VCaP (cell line): ENCODE results near the gene SPART.

Experiments
- H3K27ac ChIP-seq: fragments of 450-650 bp; 2 replicates; pipeline ENCODE4 v1.5.1; 2017
- TF ChIP-seq, protein P1 (sequence below): fragments of 450-650 bp; conservative IDR thresholded peaks from 2 replicates; pipeline ENCODE4 v1.5.1; 2017; ENCODE audit warnings: mild to moderate bottlenecking, moderate library complexity

SPART gene

DNA sequence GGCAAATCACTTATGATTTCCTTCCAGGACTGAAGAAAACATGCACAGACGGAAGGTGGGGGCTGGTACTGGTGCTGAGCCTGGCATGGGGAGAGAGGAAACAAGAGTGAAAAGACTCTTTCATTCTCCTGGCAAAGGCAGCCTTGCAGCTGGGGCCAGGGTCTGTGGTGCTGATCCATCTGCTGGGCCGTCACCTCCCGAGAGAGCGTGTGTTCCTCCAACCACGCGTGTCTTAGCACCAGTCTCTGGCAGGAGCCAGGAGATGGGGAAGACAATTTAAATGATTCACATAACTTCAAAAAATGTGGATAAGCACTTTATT, 23.9 kb upstream of the SPART start:
- H3K27ac ChIP-seq = no peak overlapping the region
- TF ChIP-seq, protein P1, sequence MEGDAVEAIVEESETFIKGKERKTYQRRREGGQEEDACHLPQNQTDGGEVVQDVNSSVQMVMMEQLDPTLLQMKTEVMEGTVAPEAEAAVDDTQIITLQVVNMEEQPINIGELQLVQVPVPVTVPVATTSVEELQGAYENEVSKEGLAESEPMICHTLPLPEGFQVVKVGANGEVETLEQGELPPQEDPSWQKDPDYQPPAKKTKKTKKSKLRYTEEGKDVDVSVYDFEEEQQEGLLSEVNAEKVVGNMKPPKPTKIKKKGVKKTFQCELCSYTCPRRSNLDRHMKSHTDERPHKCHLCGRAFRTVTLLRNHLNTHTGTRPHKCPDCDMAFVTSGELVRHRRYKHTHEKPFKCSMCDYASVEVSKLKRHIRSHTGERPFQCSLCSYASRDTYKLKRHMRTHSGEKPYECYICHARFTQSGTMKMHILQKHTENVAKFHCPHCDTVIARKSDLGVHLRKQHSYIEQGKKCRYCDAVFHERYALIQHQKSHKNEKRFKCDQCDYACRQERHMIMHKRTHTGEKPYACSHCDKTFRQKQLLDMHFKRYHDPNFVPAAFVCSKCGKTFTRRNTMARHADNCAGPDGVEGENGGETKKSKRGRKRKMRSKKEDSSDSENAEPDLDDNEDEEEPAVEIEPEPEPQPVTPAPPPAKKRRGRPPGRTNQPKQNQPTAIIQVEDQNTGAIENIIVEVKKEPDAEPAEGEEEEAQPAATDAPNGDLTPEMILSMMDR = no peak

DNA sequence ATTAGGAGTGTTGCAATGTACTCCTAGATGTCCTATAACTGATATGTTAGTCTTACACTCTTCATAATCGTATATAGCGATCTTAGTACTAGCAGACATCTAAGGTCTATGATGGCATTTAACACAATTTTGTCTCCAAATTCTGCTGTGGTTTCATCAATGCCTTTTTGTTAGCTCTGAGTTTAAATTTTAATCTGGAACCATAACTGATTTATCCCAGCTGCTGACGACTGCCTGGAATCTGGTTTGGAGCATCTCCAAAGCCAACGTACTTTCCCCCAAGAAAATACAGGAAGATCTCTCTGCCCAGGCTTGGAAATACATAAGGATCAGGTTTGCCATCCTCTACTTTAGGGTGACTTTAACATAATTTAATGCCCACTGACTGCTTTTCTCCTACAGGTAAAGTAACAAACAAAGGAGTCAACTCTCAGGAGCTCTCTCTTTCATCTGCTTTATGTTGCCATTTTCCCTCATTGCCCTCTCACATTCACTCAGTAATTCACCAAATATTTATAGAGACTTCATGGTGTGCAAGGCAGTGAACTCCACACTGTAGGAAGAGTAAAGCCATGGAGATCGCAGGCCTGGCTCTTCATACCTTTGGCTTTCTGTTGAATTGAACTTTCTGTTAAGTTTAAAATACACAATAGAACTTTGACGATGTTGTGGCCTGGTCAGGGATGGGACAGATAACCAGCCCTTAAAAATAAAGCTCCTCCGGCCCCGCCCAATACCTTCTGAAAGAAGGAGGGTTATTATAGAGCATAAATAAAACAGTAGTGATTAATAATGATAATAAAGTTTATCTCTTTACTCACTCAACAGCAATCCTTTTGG, 23.3 kb upstream of the SPART start:
- no peak overlapping the region for H3K27ac ChIP-seq
- TF ChIP-seq, protein P1 = no peak

DNA sequence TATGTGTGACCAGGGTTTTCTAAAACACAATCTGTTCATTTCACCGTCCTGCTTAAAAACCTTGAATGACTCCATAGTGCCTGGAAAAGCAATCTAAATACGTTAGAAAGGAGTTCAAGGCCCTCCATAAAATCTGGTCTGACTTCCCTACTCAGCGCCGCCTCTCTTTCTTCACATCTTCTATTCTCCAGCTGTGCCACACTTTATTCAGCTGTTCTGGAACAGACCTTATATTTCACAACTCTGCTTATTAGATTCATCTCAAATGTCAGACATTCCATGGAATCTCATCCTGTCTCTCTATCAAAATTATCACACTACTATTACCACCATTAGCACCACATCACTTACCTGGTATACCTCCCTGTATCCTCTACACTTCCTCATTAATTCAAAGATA, 19.8 kb upstream of the SPART start:
- TF ChIP-seq, protein P1 = no peak
- no peak overlapping the region for H3K27ac ChIP-seq

DNA sequence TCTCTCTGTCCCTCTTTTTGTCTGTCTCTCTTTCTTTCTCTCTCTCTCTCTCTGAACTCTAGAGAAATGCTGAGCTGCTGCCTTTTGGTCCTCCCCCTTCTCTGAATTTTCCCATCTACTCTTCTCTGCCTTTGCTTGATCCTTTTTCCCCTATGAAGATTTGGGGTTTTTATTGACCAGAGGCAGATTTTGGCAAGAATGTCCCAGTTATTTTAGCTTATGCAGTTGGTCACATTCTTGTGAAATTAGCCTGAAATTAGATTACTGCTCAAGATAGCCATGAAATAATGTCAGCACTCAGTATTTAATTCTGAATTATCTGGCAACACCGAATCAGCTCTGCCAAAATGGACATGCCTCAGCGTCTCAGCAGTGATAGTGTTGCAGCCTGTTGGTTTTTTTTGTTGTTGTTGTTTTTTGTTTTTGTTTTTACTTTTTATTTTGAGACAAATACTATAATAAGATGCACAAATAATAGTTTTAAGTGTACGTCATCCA, 17.2 kb upstream of the SPART start:
- no peak overlapping the region for H3K27ac ChIP-seq
- TF ChIP-seq, protein P1 = no peak

DNA sequence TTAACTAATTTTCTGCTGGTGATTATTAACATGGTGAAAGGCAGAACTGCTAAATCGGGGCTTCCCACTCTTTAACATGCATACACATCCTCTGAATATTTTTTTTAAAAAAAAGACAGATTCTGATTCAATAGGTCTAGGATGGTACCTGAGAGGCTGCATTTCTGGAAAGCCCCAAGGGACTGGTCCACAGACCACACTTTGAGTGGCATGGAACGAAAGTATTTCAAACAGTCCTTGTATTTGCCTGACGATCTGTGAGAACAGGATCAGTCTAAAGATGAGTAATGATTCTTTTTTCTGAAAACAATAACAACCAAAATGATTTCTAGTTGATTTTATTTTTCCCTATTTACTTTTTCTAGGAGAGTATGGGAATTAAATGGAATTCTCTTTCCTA, 16.7 kb upstream of the SPART start:
- TF ChIP-seq, protein P1 = no peak
- H3K27ac ChIP-seq = no peak overlapping the region

DNA sequence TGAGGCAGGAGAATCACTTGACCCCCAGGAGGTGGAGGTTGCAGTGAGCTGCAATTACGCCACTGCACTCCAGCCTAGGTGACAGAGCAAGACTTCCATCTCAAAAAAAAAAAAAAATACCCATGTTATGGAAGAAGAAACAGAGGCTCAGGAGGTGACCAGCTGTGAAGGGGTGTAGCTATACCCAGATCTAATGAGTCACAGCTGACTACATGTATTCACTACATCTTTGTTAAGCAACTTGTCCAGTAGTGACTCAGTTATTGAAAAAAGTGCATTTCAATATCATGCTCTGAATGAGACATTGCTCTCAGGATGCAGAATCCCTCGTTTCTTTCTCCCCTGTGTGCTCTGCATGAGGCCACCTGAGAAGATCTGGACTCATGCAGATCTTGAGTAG, 16.1 kb upstream of the SPART start:
- H3K27ac ChIP-seq = no peak overlapping the region
- TF ChIP-seq, protein P1 = no peak

DNA sequence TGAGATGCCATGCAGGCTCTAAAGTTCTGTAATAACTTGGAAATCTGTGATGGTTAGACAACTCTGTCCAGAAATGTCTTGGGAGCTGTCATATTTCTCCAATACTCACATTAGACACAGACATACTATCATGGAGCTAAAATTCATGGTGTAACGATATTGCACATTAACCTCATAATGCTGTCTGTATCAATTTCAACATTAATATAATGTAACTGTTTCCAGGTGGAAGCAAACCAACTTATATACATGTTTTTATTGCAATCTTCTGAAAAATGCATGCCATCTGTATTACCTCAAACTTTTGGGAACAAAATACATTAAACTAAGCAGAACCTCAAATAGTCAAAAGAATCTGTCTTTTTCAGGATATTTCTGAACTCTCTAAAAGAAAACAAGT, 14.7 kb upstream of the SPART start:
- TF ChIP-seq, protein P1 = no peak
- no peak overlapping the region for H3K27ac ChIP-seq
